Measurements from ENCODE around the gene CLMN. TPM values are rescaled to one million over a fixed set of nuclear protein-coding genes. Genes with fewer than 3 reads are reported as not detected.

Gene CLMN
- total and polyA plus RNA-seq, 2 experiments from 2014 or later = 3.2 to 5.7 TPM

DNA sequence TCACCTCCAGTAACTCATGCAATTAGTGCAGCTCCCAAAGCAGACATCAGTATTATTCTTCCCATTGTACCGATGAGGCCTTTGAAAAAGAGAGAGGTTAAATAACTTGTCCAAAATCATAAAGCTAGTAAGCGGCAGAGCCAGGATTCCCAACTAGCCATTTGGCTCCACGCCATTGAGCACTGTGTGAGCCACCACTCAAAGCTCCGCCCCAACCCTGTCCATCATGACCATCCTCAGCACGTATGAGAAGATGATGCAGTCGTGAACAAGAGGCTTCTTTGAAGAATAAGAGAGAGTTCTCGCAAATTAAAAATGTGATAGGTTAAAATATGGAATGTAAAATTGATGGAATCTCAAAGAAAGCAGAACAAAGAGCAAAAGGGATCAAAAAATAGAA, 14.6 kb downstream of the CLMN start (continued):
- TF ChIP-seq, protein P1, sequence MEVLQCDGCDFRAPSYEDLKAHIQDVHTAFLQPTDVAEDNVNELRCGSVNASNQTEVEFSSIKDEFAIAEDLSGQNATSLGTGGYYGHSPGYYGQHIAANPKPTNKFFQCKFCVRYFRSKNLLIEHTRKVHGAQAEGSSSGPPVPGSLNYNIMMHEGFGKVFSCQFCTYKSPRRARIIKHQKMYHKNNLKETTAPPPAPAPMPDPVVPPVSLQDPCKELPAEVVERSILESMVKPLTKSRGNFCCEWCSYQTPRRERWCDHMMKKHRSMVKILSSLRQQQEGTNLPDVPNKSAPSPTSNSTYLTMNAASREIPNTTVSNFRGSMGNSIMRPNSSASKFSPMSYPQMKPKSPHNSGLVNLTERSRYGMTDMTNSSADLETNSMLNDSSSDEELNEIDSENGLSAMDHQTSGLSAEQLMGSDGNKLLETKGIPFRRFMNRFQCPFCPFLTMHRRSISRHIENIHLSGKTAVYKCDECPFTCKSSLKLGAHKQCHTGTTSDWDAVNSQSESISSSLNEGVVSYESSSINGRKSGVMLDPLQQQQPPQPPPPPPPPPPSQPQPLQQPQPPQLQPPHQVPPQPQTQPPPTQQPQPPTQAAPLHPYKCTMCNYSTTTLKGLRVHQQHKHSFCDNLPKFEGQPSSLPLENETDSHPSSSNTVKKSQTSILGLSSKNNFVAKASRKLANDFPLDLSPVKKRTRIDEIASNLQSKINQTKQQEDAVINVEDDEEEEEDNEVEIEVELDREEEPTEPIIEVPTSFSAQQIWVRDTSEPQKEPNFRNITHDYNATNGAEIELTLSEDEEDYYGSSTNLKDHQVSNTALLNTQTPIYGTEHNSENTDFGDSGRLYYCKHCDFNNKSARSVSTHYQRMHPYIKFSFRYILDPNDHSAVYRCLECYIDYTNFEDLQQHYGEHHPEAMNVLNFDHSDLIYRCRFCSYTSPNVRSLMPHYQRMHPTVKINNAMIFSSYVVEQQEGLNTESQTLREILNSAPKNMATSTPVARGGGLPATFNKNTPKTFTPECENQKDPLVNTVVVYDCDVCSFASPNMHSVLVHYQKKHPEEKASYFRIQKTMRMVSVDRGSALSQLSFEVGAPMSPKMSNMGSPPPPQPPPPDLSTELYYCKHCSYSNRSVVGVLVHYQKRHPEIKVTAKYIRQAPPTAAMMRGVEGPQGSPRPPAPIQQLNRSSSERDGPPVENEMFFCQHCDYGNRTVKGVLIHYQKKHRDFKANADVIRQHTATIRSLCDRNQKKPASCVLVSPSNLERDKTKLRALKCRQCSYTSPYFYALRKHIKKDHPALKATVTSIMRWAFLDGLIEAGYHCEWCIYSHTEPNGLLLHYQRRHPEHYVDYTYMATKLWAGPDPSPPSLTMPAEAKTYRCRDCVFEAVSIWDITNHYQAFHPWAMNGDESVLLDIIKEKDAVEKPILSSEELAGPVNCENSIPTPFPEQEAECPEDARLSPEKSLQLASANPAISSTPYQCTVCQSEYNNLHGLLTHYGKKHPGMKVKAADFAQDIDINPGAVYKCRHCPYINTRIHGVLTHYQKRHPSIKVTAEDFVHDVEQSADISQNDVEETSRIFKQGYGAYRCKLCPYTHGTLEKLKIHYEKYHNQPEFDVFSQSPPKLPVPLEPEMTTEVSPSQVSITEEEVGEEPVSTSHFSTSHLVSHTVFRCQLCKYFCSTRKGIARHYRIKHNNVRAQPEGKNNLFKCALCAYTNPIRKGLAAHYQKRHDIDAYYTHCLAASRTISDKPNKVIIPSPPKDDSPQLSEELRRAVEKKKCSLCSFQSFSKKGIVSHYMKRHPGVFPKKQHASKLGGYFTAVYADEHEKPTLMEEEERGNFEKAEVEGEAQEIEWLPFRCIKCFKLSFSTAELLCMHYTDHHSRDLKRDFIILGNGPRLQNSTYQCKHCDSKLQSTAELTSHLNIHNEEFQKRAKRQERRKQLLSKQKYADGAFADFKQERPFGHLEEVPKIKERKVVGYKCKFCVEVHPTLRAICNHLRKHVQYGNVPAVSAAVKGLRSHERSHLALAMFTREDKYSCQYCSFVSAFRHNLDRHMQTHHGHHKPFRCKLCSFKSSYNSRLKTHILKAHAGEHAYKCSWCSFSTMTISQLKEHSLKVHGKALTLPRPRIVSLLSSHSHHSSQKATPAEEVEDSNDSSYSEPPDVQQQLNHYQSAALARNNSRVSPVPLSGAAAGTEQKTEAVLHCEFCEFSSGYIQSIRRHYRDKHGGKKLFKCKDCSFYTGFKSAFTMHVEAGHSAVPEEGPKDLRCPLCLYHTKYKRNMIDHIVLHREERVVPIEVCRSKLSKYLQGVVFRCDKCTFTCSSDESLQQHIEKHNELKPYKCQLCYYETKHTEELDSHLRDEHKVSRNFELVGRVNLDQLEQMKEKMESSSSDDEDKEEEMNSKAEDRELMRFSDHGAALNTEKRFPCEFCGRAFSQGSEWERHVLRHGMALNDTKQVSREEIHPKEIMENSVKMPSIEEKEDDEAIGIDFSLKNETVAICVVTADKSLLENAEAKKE (CRISPR knock-in tag; IDR thresholded peaks at IDR 0.05) = no peak

DNA sequence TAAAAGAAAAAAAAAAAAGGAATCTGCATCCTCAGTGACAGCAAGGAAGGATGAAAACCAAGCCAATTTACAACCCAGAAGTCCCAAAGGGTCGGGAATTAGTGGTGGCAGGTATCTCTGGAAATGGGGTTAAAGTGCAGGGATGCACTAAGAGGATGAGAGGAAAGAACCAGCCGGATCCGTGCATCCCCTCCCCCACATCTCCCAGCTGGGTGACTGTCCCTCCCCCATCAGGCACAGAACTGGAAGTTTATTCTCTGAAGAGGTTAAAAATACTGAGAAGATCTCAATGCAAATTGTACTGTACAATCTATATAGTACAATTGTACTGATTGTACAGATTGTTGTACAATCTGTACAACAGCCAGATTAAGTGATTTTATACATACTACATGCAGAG, 15.4 kb downstream of the CLMN start:
- H3K4me3 ChIP-seq = no peak overlapping the region
- Mint-ChIP-seq H3K9me3 (no peaks in the 10 kb centered on the region), H3K27me3 (ENCODE audit: insufficient read depth, low read depth, poor library complexity) (peaks cover 9% of the 10 kb centered on the region), H3K4me3 (no peak overlapping the region), H3K27ac (no peak overlapping the region), H3K4me1 (peaks cover 11% of the 10 kb centered on the region; the same call in 2 of the 3 replicates), H3K36me3 (ENCODE audit: low read depth) (no peaks in the 10 kb centered on the region)
- DNase-seq (ENCODE audit: low spot score) (no peak), ATAC-seq (no peak)
- H3K4me2 ChIP-seq = no peak overlapping the region
- H3K27me3 ChIP-seq (ENCODE audit: insufficient read depth) = no peaks in the 10 kb centered on the region
- no peaks in the 10 kb centered on the region for H3K36me3 ChIP-seq (ENCODE audit: insufficient read depth)
- no peaks in the 10 kb centered on the region for H3F3A ChIP-seq (replicated peaks; ENCODE audit: low read depth)
- no peaks in the 10 kb centered on the region for H3K9me2 ChIP-seq (ENCODE audit: insufficient read depth)
- no peak overlapping the region for H2AFZ ChIP-seq
- no peaks in the 10 kb centered on the region for H3K4me1 ChIP-seq (ENCODE audit: insufficient read depth)
- no peak overlapping the region for H3K27ac ChIP-seq (ENCODE audit: low read depth)
- H3K79me2 ChIP-seq (replicated peaks; ENCODE audit: insufficient read depth) = no peaks in the 10 kb centered on the region
- no peaks in the 10 kb centered on the region for H4K20me1 ChIP-seq (replicated peaks; ENCODE audit: insufficient read depth)
- no peak for TF ChIP-seq JUNB (IDR thresholded peaks at IDR 0.05; ENCODE audit: unreplicated experiment)
- TF ChIP-seq, protein P2, sequence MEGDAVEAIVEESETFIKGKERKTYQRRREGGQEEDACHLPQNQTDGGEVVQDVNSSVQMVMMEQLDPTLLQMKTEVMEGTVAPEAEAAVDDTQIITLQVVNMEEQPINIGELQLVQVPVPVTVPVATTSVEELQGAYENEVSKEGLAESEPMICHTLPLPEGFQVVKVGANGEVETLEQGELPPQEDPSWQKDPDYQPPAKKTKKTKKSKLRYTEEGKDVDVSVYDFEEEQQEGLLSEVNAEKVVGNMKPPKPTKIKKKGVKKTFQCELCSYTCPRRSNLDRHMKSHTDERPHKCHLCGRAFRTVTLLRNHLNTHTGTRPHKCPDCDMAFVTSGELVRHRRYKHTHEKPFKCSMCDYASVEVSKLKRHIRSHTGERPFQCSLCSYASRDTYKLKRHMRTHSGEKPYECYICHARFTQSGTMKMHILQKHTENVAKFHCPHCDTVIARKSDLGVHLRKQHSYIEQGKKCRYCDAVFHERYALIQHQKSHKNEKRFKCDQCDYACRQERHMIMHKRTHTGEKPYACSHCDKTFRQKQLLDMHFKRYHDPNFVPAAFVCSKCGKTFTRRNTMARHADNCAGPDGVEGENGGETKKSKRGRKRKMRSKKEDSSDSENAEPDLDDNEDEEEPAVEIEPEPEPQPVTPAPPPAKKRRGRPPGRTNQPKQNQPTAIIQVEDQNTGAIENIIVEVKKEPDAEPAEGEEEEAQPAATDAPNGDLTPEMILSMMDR (conservative IDR thresholded peaks at IDR 0.05; ENCODE audit: low read depth in 2 of 2) = no peak
- TF ChIP-seq POLR2AphosphoS5 (IDR thresholded peaks at IDR 0.05; ENCODE audit: low read depth) = no peak
- no peak for TF ChIP-seq ZNF331 (CRISPR knock-in tag; IDR thresholded peaks at IDR 0.05; ENCODE audit: low read depth)
- no peak for TF ChIP-seq EZH2phosphoT487 (IDR thresholded peaks at IDR 0.05; ENCODE audit: unreplicated experiment)
- TF ChIP-seq, protein P1 (CRISPR knock-in tag; IDR thresholded peaks at IDR 0.05) = no peak
- TF ChIP-seq, protein P3, sequence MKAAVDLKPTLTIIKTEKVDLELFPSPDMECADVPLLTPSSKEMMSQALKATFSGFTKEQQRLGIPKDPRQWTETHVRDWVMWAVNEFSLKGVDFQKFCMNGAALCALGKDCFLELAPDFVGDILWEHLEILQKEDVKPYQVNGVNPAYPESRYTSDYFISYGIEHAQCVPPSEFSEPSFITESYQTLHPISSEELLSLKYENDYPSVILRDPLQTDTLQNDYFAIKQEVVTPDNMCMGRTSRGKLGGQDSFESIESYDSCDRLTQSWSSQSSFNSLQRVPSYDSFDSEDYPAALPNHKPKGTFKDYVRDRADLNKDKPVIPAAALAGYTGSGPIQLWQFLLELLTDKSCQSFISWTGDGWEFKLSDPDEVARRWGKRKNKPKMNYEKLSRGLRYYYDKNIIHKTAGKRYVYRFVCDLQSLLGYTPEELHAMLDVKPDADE (IDR thresholded peaks at IDR 0.05) = no peak
